DND-41 (cell line): ENCODE measurements around the gene REN.

Experiments
- ATAC-seq: fragments of 200-7000 bp; cut with Tn5 transposase; 3 replicates; pipeline ENCODE4 v1.9.1; 2021; ENCODE audit warnings: low read depth; ENCODE audit not compliant: insufficient read depth
- DNase-seq: peaks from one replicate; pipeline ENCODE4 v3.0.0-alpha.2; 2020
- H2AFZ ChIP-seq: 2 replicates; pipeline ENCODE4 v1.6.0; 2012; ENCODE audit warnings: low read depth, low read length
- H3K27ac ChIP-seq: 2 replicates; pipeline ENCODE4 v1.5.1; 2012; ENCODE audit warnings: low read length, inconsistent platforms
- H3K27me3 ChIP-seq: fragments of 200-600 bp; sonication (generic); 2 replicates; pipeline ENCODE4 v1.6.0; 2012; ENCODE audit warnings: low read length, mild to moderate bottlenecking, inconsistent platforms; ENCODE audit not compliant: insufficient read depth, poor library complexity
- H3K36me3 ChIP-seq: 2 replicates; pipeline ENCODE4 v1.5.1; 2012; ENCODE audit warnings: low read length, inconsistent platforms; ENCODE audit not compliant: insufficient read depth
- H3K4me1 ChIP-seq: 2 replicates; pipeline ENCODE4 v1.5.1; 2012; ENCODE audit warnings: mild to moderate bottlenecking, low read length; ENCODE audit not compliant: insufficient read depth
- H3K4me2 ChIP-seq: 2 replicates; pipeline ENCODE4 v1.6.0; 2012; ENCODE audit warnings: mild to moderate bottlenecking, moderate library complexity, low read length, inconsistent platforms; ENCODE audit not compliant: insufficient read depth
- H3K4me3 ChIP-seq, 2 experiments: fragments of 200-600 bp in 1 of 2; shearing (Covaris generic) in 1 of 2; 2 replicates each; pipeline ENCODE4 v1.5.1; 2012 to 2016; ENCODE audit warnings: inconsistent platforms in 2 of 2, low read length in 2 of 2, mild to moderate bottlenecking in 2 of 2, low read depth in 1 of 2, moderate library complexity in 1 of 2
- H3K79me2 ChIP-seq: 2 replicates; pipeline ENCODE4 v1.6.0; 2012; ENCODE audit warnings: low read length, inconsistent platforms; ENCODE audit not compliant: insufficient read depth
- H3K9ac ChIP-seq: 2 replicates; pipeline ENCODE4 v1.6.0; 2012; ENCODE audit warnings: low read depth, mild to moderate bottlenecking, inconsistent platforms, low read length, moderate library complexity
- H3K9me3 ChIP-seq: 2 replicates; pipeline ENCODE4 v1.5.1; 2012; ENCODE audit warnings: low read length, moderate library complexity, mild to moderate bottlenecking, inconsistent platforms; ENCODE audit not compliant: insufficient read depth, severe bottlenecking
- H4K20me1 ChIP-seq: 2 replicates; pipeline ENCODE4 v1.6.0; 2012; ENCODE audit warnings: low read length; ENCODE audit not compliant: insufficient read depth
- EZH2 ChIP-seq: IDR thresholded peaks from 3 replicates; pipeline ENCODE4 v1.6.1; 2012; ENCODE audit warnings: borderline replicate concordance, low read depth, mild to moderate bottlenecking, moderate library complexity, low read length, inconsistent platforms; ENCODE audit not compliant: severe bottlenecking
- TF ChIP-seq, protein P1 (sequence below): IDR thresholded peaks from 2 replicates; pipeline ENCODE4 v1.5.1; 2012; ENCODE audit warnings: borderline replicate concordance, low read length, moderate library complexity, mild to moderate bottlenecking; ENCODE audit not compliant: poor library complexity, severe bottlenecking; ENCODE audit errors: extremely low read depth

Gene REN

DNA sequence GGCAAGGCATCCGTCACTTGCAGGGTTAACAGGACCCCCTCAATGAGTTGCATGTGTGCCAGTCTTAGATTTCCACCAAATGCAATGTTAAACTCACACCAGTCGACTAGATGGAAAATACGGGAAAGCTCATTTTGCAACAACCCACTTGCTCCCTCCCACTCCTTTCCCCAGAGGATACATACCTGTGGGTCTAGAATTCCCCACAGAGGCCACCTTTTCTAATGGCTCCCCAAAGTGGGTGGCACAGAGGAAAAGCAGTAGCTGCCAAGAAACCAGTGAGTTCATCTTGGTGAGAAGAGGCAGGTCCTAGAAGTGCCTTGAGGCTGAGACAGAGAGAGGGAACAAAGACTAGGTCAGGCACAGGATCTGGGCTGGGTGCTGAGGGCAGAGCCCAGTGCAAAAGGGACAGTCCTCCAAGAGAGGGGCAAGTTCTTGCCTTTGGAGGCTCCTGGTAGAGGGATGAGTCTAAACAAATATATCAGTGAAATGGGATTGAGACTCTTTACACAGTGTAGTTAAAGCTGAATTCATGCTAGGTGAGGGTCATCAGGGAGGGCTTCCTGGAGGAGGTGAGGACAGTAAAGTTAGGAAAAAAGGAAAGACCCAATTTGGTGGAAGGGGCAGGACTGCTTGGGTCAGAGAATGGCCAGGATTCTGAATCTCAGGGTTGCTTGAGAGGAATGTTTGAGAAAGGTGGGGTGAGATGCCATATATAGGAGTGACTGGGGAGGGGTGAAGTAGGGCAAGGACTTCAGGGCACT lies 26.6 kb upstream of the REN start:
- Histone ChIP-seq H3K9me3 (no peaks in the 10 kb centered on the region), H3K4me2 (no peak overlapping the region), H3K27ac (no peak overlapping the region), H3K4me3 (no peak overlapping the region), H3K4me1 (peaks cover 3% of the 10 kb centered on the region), H4K20me1 (no peaks in the 10 kb centered on the region), H3K79me2 (no peaks in the 10 kb centered on the region), H3K9ac (no peak overlapping the region), H2AFZ (no peak overlapping the region), H3K27me3 (peaks cover 41% of the 10 kb centered on the region), H3K36me3 (no peaks in the 10 kb centered on the region)
- ATAC-seq (no peak), DNase-seq (no peak)
- TF ChIP-seq, protein P1, sequence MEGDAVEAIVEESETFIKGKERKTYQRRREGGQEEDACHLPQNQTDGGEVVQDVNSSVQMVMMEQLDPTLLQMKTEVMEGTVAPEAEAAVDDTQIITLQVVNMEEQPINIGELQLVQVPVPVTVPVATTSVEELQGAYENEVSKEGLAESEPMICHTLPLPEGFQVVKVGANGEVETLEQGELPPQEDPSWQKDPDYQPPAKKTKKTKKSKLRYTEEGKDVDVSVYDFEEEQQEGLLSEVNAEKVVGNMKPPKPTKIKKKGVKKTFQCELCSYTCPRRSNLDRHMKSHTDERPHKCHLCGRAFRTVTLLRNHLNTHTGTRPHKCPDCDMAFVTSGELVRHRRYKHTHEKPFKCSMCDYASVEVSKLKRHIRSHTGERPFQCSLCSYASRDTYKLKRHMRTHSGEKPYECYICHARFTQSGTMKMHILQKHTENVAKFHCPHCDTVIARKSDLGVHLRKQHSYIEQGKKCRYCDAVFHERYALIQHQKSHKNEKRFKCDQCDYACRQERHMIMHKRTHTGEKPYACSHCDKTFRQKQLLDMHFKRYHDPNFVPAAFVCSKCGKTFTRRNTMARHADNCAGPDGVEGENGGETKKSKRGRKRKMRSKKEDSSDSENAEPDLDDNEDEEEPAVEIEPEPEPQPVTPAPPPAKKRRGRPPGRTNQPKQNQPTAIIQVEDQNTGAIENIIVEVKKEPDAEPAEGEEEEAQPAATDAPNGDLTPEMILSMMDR = no peak
- TF ChIP-seq EZH2 = no peak

- Histone ChIP-seq H4K20me1 (no peaks in the 10 kb centered on the region), H3K9ac (no peak overlapping the region), H3K27ac (no peak overlapping the region), H3K36me3 (no peaks in the 10 kb centered on the region), H3K27me3 (peaks cover 41% of the 10 kb centered on the region), H3K4me1 (peaks cover 3% of the 10 kb centered on the region), H2AFZ (no peak overlapping the region), H3K9me3 (no peaks in the 10 kb centered on the region), H3K79me2 (no peaks in the 10 kb centered on the region), H3K4me2 (no peak overlapping the region), H3K4me3 (no peak overlapping the region)
- TF ChIP-seq, protein P1 = no peak
- no peak for TF ChIP-seq EZH2
- DNase-seq = no peak
- ATAC-seq = no peak
Measured at GRCh38 chr1:204192046-204192445, 25.9 kb upstream of the REN start.

DNA sequence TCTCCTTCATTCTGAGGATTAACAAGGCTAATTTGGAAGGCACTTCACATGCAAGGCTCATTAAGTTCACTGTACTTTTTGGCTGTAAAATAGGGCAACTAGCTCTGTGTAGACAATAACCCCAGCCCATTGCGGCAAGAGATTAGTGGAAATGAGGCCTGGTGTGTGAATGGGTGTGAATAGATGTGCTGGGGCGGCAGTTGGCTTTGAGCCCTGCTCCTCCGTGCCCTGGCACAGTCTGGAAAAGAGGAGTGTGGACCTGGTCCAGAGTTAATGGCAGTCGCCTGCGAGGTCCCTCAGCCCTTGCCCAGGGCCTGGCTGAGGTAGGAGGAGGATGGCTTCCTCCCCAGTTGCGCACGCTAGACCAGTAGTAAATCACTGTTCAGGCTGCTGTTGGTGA lies 25.3 kb upstream of the REN start:
- Histone ChIP-seq H3K79me2 (no peaks in the 10 kb centered on the region), H3K4me3 (no peak overlapping the region), H3K27me3 (peaks cover 41% of the 10 kb centered on the region), H3K4me2 (no peak overlapping the region), H2AFZ (no peak overlapping the region), H3K9me3 (no peaks in the 10 kb centered on the region), H3K27ac (no peak overlapping the region), H3K9ac (no peak overlapping the region), H3K4me1 (peaks cover 3% of the 10 kb centered on the region), H4K20me1 (no peaks in the 10 kb centered on the region), H3K36me3 (no peaks in the 10 kb centered on the region)
- DNase-seq (no peak), ATAC-seq (no peak)
- TF ChIP-seq, protein P1 = no peak
- no peak for TF ChIP-seq EZH2
